ENCODE results near the gene HSD17B3.

Gene HSD17B3

GRCh38 chr9:96232539-96233241, 69.3 kb downstream of the HSD17B3 start:
- peak; percentile 97 for TF ChIP-seq CTCF (IDR thresholded peaks at IDR 0.05; ENCODE audit: low read depth, low read length)

GRCh38 chr9:96232164-96232538, 69.8 kb downstream of the HSD17B3 start:
- TF ChIP-seq CTCF (IDR thresholded peaks at IDR 0.05; ENCODE audit: low read depth, low read length): no peak
- no peak for DNase-seq (ENCODE audit: extremely low read depth, low read depth)

More at GRCh38 chr9:96232539-96233241, 69.3 kb downstream of the HSD17B3 start:
- no peak for DNase-seq (ENCODE audit: extremely low read depth, low read depth)

GRCh38 chr9:96230002-96230401, 72.0 kb downstream of the HSD17B3 start:
- DNase-seq (ENCODE audit: extremely low read depth, low read depth): no peak
- no peak for TF ChIP-seq CTCF (IDR thresholded peaks at IDR 0.05; ENCODE audit: low read depth, low read length)

GRCh38 chr9:96222132-96222531, 79.8 kb downstream of the HSD17B3 start:
- peak; percentile 33 for TF ChIP-seq CTCF (IDR thresholded peaks at IDR 0.05; ENCODE audit: low read depth, low read length)
- no peak for DNase-seq (ENCODE audit: extremely low read depth, low read depth)

GRCh38 chr9:96219900-96220257, 82.1 kb downstream of the HSD17B3 start:
- TF ChIP-seq CTCF (IDR thresholded peaks at IDR 0.05; ENCODE audit: low read depth, low read length): no peak
- no peak for DNase-seq (ENCODE audit: extremely low read depth, low read depth)

GRCh38 chr9:96219026-96219899, 82.7 kb downstream of the HSD17B3 start:
- no peak for DNase-seq (ENCODE audit: extremely low read depth, low read depth)
- peak; percentile 64 for TF ChIP-seq CTCF (IDR thresholded peaks at IDR 0.05; ENCODE audit: low read depth, low read length)
